GM18520 (cell line): ENCODE data around the gene ZNF280B.
"Not testable (repeated sequence)": the region's sequence is repeated elsewhere in the genome, so short reads cannot be mapped to it uniquely, and the experiment has no call there.

Source experiments
- ATAC-seq: cut with Tn5 transposase; IDR thresholded peaks from one replicate; pipeline ENCODE4 v1.9.1; 2021; ENCODE audit not compliant: unreplicated experiment

The ZNF280B gene

GRCh38 chr22:22534604-22535415, 26.3 kb upstream of the ZNF280B start:
- ATAC-seq: no peak

GRCh38 chr22:22533863-22534262, 25.3 kb upstream of the ZNF280B start:
- ATAC-seq: no peak

GRCh38 chr22:22533417-22533816, 24.9 kb upstream of the ZNF280B start:
- ATAC-seq: no peak

- ATAC-seq: not testable (repeated sequence)
Observed at GRCh38 chr22:22532547-22533071, 24.1 kb upstream of the ZNF280B start.

GRCh38 chr22:22531770-22532546, 23.4 kb upstream of the ZNF280B start:
- ATAC-seq: no peak

GRCh38 chr22:22528780-22529179, 20.2 kb upstream of the ZNF280B start:
- no peak for ATAC-seq

- ATAC-seq: no peak
Observed at GRCh38 chr22:22527312-22527711, 18.8 kb upstream of the ZNF280B start.

GRCh38 chr22:22526125-22526912, 17.8 kb upstream of the ZNF280B start:
- ATAC-seq: no peak

- ATAC-seq: no peak
Observed at GRCh38 chr22:22523494-22523893, 15.0 kb upstream of the ZNF280B start.

- ATAC-seq: no peak
Observed at GRCh38 chr22:22521631-22522030, 13.1 kb upstream of the ZNF280B start.

- ATAC-seq: no peak
Observed at GRCh38 chr22:22520667-22521602, 12.4 kb upstream of the ZNF280B start.

GRCh38 chr22:22520020-22520656, 11.6 kb upstream of the ZNF280B start, which contains the start of gene ZNF280A:
TSS of gene ZNF280A (minus strand) at chr22:22520270. CDS start at chr22:22515630, 4,640 bp downstream.
- no peak for ATAC-seq

GRCh38 chr22:22519591-22519990, 11.0 kb upstream of the ZNF280B start:
- ATAC-seq: no peak

GRCh38 chr22:22516992-22517391, 8.4 kb upstream of the ZNF280B start:
- no peak for ATAC-seq

GRCh38 chr22:22515890-22516289, 7.3 kb upstream of the ZNF280B start:
- no peak for ATAC-seq

- not testable (repeated sequence) for ATAC-seq
Observed at GRCh38 chr22:22514431-22514830, 5.9 kb upstream of the ZNF280B start.

- ATAC-seq: no peak
Observed at GRCh38 chr22:22513619-22514018, 5.1 kb upstream of the ZNF280B start.

GRCh38 chr22:22512951-22513350, 4.4 kb upstream of the ZNF280B start:
- ATAC-seq: no peak

- not testable (repeated sequence) for ATAC-seq
Observed at GRCh38 chr22:22510833-22511232, 2.3 kb upstream of the ZNF280B start.
